KMS-11 (cell line): ENCODE results near the gene PTPRK.

Experiments
- H2AFZ ChIP-seq: fragments of 200-600 bp; sonication (generic); 2 replicates; pipeline ENCODE4 v1.6.1; 2016; ENCODE audit warnings: antibody characterized with exemption, mixed run types, low read depth
- H3K27ac ChIP-seq: fragments of 200-600 bp; sonication (generic); 2 replicates; pipeline ENCODE4 v1.6.1; 2016; ENCODE audit warnings: mild to moderate bottlenecking, mixed run types
- H3K27me3 ChIP-seq: fragments of 200-600 bp; sonication (generic); 2 replicates; pipeline ENCODE4 v1.6.1; 2017; ENCODE audit warnings: mild to moderate bottlenecking, low read depth, mixed run types, moderate library complexity; ENCODE audit not compliant: insufficient read depth
- H3K36me3 ChIP-seq: fragments of 200-600 bp; sonication (generic); 2 replicates; pipeline ENCODE4 v1.6.1; 2017; ENCODE audit warnings: mild to moderate bottlenecking, mixed run types; ENCODE audit not compliant: insufficient read depth
- H3K4me1 ChIP-seq: fragments of 200-600 bp; sonication (generic); 2 replicates; pipeline ENCODE4 v1.6.1; 2016; ENCODE audit warnings: mild to moderate bottlenecking, low read depth, mixed run types; ENCODE audit not compliant: poor library complexity, severe bottlenecking
- H3K4me2 ChIP-seq: fragments of 200-600 bp; sonication (generic); 2 replicates; pipeline ENCODE4 v1.7.0; 2016; ENCODE audit warnings: mild to moderate bottlenecking, mixed run types
- H3K4me3 ChIP-seq: fragments of 200-600 bp; sonication (generic); IDR thresholded peaks from 2 replicates; pipeline ENCODE4 v1.6.1; 2017; ENCODE audit warnings: low read depth, low read length, mixed read lengths; ENCODE audit not compliant: insufficient read depth
- H3K79me2 ChIP-seq: fragments of 200-600 bp; sonication (generic); 2 replicates; pipeline ENCODE4 v1.6.1; 2016; ENCODE audit warnings: low read depth, mixed run types; ENCODE audit not compliant: insufficient read depth
- H3K9ac ChIP-seq: fragments of 200-600 bp; sonication (generic); 2 replicates; pipeline ENCODE4 v1.6.1; 2016; ENCODE audit warnings: mild to moderate bottlenecking, mixed run types
- H4K20me1 ChIP-seq: fragments of 200-600 bp; sonication (generic); 2 replicates; pipeline ENCODE4 v1.6.1; 2016; ENCODE audit warnings: mild to moderate bottlenecking, mixed run types; ENCODE audit not compliant: insufficient read depth
- CTCF ChIP-seq: fragments of 200-600 bp; sonication (generic); conservative IDR thresholded peaks from 2 replicates; pipeline ENCODE4 v1.6.1; 2017; ENCODE audit warnings: low read depth, mild to moderate bottlenecking, antibody characterized with exemption, low read length, moderate library complexity, mixed read lengths

The PTPRK gene

GRCh38 chr6:128511506-128511905 is 8.9 kb downstream of the PTPRK start:
- H4K20me1 ChIP-seq = 0 out of 2 replicates have a peak, but pooled peaks cover 4% of the 10 kb centered on the region
- peaks cover 77% of the 10 kb centered on the region for H3K79me2 ChIP-seq
- no peak overlapping the region for H2AFZ ChIP-seq
- no peak overlapping the region for H3K27ac ChIP-seq
- no peak overlapping the region for H3K9ac ChIP-seq
- H3K4me2 ChIP-seq = no peak overlapping the region
- H3K27me3 ChIP-seq = no peaks in the 10 kb centered on the region
- no peaks in the 10 kb centered on the region for H3K36me3 ChIP-seq
- no peak overlapping the region for H3K4me3 ChIP-seq
- TF ChIP-seq CTCF = no peak
- peaks cover 72% of the 10 kb centered on the region for H3K4me1 ChIP-seq

- H2AFZ ChIP-seq = no peak overlapping the region
- H4K20me1 ChIP-seq = no peaks in the 10 kb centered on the region
- no peak overlapping the region for H3K4me2 ChIP-seq
- TF ChIP-seq CTCF = no peak
- H3K4me1 ChIP-seq = peaks cover 62% of the 10 kb centered on the region
- no peak overlapping the region for H3K27ac ChIP-seq
- H3K36me3 ChIP-seq = no peaks in the 10 kb centered on the region
- H3K4me3 ChIP-seq = no peak overlapping the region
- H3K27me3 ChIP-seq = no peaks in the 10 kb centered on the region
- H3K79me2 ChIP-seq = peaks cover 69% of the 10 kb centered on the region
- H3K9ac ChIP-seq = no peak overlapping the region
These were observed 10.7 kb downstream of the PTPRK start for GRCh38 chr6:128509709-128510108.

- peaks cover 66% of the 10 kb centered on the region for H3K79me2 ChIP-seq
- H3K36me3 ChIP-seq = no peaks in the 10 kb centered on the region
- no peak overlapping the region for H3K9ac ChIP-seq
- TF ChIP-seq CTCF = no peak
- H3K4me2 ChIP-seq = 0 out of 2 replicates have a peak overlapping the region, but pooled peaks have one; percentile 21
- no peaks in the 10 kb centered on the region for H3K27me3 ChIP-seq
- H3K4me1 ChIP-seq = peaks cover 57% of the 10 kb centered on the region
- no peak overlapping the region for H3K27ac ChIP-seq
- H3K4me3 ChIP-seq = no peak overlapping the region
- no peaks in the 10 kb centered on the region for H4K20me1 ChIP-seq
- H2AFZ ChIP-seq = no peak overlapping the region
These were observed 11.7 kb downstream of the PTPRK start for GRCh38 chr6:128508588-128509296.

- H3K4me1 ChIP-seq = peaks cover 57% of the 10 kb centered on the region
- no peak for TF ChIP-seq CTCF
- no peak overlapping the region for H3K4me3 ChIP-seq
- no peaks in the 10 kb centered on the region for H3K27me3 ChIP-seq
- 0 out of 2 replicates have a peak overlapping the region, but pooled peaks have one; percentile 9 for H3K4me2 ChIP-seq
- H3K27ac ChIP-seq = no peak overlapping the region
- no peak overlapping the region for H3K9ac ChIP-seq
- H2AFZ ChIP-seq = no peak overlapping the region
- H3K79me2 ChIP-seq = peaks cover 55% of the 10 kb centered on the region
- no peaks in the 10 kb centered on the region for H3K36me3 ChIP-seq
- no peaks in the 10 kb centered on the region for H4K20me1 ChIP-seq
These were observed 12.8 kb downstream of the PTPRK start for GRCh38 chr6:128507337-128508310.
